ENCODE results near the gene HOXA6.
A peak's percentile ranks its signal among the peaks of the same experiment; 100 is the strongest.

The HOXA6 gene

DNA sequence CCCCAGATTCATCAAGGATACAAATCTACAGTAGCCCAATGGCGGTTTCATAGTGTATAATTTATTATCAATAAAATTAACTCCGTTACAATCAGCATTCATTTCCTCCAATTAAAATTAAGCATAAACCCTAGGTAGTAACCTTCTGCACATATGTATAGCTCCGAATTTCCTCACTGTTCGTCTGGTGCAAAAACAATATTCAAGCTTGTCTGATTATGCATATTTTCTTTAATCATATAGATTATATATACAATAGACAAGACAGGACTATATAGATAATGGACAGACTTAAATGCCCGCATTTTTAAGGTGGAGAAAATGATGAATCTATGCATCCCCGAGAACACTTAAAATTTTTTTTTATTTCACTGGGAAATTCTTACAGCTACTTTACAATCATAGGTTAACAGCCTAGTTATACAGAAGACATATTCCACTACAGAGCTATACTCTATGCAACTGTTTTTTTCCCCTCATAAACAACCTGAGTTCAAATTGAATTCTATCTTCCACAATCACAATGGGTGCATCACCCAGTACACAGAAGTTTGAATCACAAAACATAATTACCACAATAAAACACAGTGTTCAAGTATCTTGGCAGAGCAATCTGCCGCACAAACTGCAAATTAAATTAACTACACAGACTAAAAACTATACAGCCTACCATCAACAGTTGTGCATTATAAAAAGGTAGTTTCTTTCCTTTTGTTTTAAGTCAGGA is 15.2 kb upstream of the HOXA6 start:
- DNase-seq (ENCODE audit: low read depth) = no peak
- H3K4me3 ChIP-seq (ENCODE audit: low read length) = no peak overlapping the region
- TF ChIP-seq, protein P1, sequence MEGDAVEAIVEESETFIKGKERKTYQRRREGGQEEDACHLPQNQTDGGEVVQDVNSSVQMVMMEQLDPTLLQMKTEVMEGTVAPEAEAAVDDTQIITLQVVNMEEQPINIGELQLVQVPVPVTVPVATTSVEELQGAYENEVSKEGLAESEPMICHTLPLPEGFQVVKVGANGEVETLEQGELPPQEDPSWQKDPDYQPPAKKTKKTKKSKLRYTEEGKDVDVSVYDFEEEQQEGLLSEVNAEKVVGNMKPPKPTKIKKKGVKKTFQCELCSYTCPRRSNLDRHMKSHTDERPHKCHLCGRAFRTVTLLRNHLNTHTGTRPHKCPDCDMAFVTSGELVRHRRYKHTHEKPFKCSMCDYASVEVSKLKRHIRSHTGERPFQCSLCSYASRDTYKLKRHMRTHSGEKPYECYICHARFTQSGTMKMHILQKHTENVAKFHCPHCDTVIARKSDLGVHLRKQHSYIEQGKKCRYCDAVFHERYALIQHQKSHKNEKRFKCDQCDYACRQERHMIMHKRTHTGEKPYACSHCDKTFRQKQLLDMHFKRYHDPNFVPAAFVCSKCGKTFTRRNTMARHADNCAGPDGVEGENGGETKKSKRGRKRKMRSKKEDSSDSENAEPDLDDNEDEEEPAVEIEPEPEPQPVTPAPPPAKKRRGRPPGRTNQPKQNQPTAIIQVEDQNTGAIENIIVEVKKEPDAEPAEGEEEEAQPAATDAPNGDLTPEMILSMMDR (conservative IDR thresholded peaks at IDR 0.05; ENCODE audit: low read depth, low read length) = no peak

DNA sequence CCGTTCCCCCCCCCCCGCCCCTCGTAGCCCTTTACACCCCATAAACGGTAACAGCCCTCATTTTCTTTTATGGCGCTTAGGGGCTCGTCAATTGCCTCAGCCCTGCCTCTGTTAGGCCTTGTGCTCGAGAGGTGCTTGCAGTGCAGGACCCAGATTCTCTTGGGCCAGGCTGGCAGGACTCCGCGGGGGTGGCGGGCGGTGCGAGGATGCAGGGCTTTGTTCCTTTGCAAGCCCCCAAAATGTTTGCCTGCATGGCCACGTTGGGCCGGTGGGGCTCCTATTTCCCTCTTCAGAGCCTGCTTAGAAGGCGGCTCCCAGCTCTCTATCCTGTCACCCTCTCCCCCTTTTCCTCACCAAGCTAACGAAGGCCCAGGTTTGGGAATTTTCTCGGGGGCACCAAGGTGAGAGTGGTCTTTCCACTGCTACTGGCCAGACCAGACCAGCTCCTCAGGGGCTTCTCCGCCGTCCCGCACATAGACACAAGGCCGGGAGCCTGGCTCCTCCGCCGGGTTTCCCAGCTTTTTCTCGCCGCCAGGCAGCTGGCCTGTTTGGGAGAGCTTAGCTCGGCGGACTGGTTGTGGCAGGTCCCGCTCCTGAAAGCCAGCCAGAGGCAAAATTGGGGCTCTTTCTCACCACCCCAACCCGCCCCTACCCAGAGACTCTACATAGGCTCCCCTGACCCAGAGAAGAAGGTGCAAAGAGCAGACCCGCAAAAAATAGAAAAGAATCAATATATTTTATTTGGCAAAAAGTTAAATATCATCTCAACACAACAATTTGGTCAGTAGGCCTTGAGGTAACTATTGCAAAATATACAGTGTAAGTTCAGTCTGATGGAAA is 14.4 kb upstream of the HOXA6 start:
- no peak overlapping the region for H3K4me3 ChIP-seq (ENCODE audit: low read length)
- TF ChIP-seq, protein P1 (conservative IDR thresholded peaks at IDR 0.05; ENCODE audit: low read depth, low read length) = no peak
- DNase-seq (ENCODE audit: low read depth) = no peak

DNA sequence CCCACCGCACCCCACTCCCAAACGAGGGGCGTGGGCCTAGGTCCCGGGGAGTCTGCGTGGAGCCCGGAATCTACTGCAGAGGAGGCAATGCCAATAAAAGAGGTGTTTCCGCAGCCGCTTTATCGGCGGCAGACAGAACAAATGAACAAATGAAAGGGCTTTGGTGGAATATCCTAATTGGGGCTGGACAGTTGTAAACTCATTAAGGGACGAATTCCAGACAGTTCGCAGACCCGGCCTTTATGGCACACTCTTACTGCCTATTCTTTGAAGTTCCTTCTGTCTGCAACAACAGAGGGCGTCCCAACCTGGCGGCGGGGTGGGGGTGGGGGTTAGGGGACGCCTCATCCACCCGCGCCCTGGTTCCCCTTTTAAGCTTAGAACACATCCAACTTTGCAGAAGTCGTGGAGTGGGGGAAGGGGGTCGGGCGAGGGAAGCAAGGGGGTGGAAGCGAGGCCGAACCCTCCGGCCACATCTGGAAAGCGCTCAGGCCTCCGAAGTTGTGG is 13.7 kb upstream of the HOXA6 start:
- TF ChIP-seq, protein P1 (conservative IDR thresholded peaks at IDR 0.05; ENCODE audit: low read depth, low read length) = no peak
- no peak for DNase-seq (ENCODE audit: low read depth)
- no peak overlapping the region for H3K4me3 ChIP-seq (ENCODE audit: low read length)

DNA sequence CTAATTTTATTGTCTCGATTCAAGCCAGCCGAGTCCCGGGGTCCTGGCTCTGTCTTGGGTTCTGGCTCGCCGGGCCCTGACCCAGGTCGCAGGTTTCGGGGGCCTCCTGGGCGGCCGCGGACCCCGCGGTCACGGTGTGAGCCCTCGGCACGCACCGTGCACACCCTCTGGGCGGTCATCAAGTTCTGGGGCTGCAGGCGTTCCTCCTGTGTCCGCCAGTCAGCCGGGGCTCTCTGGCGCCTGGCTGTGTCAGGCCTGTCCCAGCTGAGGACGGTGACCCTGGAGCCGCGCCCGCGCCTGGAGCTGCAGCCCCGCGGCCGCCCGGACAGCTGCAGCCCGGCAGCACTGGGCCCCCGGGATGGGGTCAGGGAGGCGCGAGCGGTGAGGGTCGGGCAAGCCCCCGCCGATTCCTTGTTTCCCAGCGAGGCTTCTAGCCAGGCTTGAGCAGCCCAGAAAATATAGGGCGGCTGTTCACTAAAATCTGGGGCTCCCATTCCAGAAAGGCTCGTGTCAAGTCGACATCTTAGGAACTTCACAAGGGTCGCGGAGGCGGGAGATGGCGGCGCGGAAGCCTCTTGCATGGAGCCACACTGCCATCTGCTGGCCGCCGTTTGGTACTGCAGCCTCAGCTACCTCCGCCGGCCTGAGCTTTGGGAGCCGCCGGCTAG is 13.1 kb upstream of the HOXA6 start:
- DNase-seq (ENCODE audit: low read depth) = peak; percentile 17
- H3K4me3 ChIP-seq (ENCODE audit: low read length) = peak overlapping the region; percentile 49
- TF ChIP-seq, protein P1 (conservative IDR thresholded peaks at IDR 0.05; ENCODE audit: low read depth, low read length) = peak; percentile 93

DNA sequence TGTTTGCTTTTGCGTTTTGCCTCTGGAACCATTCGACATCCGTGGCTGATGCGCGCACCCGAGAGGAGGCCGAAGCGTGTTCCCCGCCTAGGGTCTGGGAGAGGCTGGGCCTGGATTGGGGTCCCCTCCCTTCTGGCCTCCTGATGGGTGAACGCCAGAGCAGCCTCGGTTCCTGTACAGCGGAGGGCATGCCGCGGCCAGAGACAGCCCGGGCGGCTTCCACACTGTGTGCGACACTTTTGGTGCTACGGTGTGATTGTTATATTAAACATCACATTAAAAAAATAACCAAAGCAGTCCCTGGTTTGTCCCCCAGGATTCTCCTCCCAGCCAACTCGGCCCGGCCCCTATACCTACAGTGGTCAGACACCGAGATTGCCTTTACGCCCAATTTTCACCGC is 12.6 kb upstream of the HOXA6 start:
- TF ChIP-seq, protein P1 (conservative IDR thresholded peaks at IDR 0.05; ENCODE audit: low read depth, low read length) = no peak

DNA sequence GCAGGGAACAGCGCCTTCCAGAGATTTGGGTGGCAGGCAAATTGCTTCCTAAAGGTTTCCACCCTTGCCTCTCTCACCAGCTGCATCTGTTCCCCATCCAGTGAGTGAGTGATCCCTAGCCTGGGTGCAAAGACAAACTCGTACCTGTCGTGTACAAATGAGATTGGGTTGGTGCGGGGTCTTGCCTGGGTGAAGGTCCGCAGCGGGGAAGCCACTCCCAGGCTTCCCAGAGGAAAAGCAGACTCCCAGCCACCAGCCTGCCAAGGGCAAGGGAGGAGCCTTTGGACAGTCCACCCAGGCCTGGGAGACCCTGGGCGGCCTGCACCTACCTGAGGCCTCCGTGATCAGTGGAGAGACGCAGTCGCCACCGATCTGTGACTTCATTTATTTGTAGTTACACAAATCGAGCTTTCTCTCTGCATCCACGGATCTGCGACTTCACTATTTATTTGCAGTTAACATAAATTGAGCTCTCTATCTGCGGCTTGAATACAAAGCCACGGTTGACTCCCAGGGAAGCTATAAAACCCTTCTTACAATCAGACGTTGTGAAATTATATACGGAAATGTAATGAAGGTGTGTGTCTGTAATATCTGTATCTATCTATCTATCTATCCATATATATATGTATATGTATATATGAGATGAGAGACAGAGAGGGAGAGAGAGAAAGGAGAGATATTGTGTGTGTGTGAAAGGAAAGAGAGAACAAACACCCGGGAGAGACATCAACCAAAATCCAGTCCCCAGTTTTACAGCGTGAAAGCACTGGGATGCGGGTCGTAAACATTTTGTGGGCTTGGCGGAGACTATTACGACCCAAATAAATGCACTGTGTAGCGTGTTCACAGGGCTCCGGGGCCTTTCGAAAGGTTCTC is 11.9 kb upstream of the HOXA6 start:
- H3K4me3 ChIP-seq (ENCODE audit: low read length) = no peak overlapping the region
- no peak for DNase-seq (ENCODE audit: low read depth)
- TF ChIP-seq, protein P1 (conservative IDR thresholded peaks at IDR 0.05; ENCODE audit: low read depth, low read length) = no peak

More for the DNA sequence above, 12.6 kb upstream of the HOXA6 start:
- DNase-seq (ENCODE audit: low read depth) = no peak
- H3K4me3 ChIP-seq (ENCODE audit: low read length) = no peak overlapping the region

Measured in retinal pigment epithelial cell (primary cell).